ENCODE measurements around the gene GTF2A1L.

DNA sequence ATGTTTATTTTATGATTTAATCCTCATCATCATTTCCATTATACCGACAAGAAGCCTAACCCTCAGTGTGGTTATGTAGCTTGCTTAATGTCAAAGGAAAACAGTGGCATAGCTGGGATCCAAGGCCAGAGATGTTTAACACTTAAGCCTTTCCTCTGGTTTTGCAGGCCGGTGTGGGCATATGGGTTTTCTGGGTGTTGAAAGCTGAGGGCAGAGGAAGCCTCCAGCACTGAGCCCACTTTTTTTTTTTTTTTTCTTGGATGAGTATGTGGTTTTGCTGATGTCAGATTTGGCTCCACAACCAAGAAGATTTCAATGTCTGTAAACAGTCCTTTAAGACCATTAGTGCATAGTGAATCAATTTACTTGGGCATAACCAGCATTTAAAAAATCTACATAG lies 96.6 kb downstream of the GTF2A1L start:
- TF ChIP-seq POLR2A (IDR thresholded peaks at IDR 0.05; ENCODE audit: low read depth, low read length) (no peak), CTCF (IDR thresholded peaks at IDR 0.05; ENCODE audit: extremely low read depth in 1 of 2, insufficient read depth in 1 of 2, low read depth in 1 of 2, low read length in 2 of 2) (no peak), EZH2 (IDR thresholded peaks at IDR 0.05; ENCODE audit: borderline replicate concordance, low read depth, low read length, severe bottlenecking) (no peak), POLR2AphosphoS5 (IDR thresholded peaks at IDR 0.05; ENCODE audit: insufficient read depth, low read depth, low read length) (no peak), GATA2 (IDR thresholded peaks at IDR 0.05; ENCODE audit: insufficient read depth, insufficient read length, low read depth, low read length) (no peak), FOS (IDR thresholded peaks at IDR 0.05; ENCODE audit: borderline replicate concordance, insufficient read depth, low read length) (no peak), MYC (IDR thresholded peaks at IDR 0.05; ENCODE audit: low read depth, low read length) (no peak)
- TF ChIP-seq, protein P1, sequence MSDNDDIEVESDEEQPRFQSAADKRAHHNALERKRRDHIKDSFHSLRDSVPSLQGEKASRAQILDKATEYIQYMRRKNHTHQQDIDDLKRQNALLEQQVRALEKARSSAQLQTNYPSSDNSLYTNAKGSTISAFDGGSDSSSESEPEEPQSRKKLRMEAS (IDR thresholded peaks at IDR 0.05; ENCODE audit: insufficient read depth, insufficient read length), result no peak
